K562 (cell line): ENCODE results near the gene PAEP.

Source experiments
- CTCF ChIP-seq, 3 experiments: IDR thresholded peaks in 2 of 3; conservative IDR thresholded peaks in 1 of 3; 2 replicates each; pipeline ENCODE4 v1.5.1; 2011 to 2012; ENCODE audit warnings: low read length in 3 of 3, mild to moderate bottlenecking in 3 of 3, control low read depth in 2 of 3, improper control_type of control experiment in 1 of 3, inconsistent platforms in 1 of 3, low read depth in 1 of 3, mixed read lengths in 1 of 3, moderate library complexity in 1 of 3; ENCODE audit not compliant: insufficient read depth in 2 of 3
- E2F4 ChIP-seq: sonication (generic); formaldehyde crosslinking; IDR thresholded peaks from 2 replicates; pipeline ENCODE4 v1.8.0; 2022; ENCODE audit warnings: mild to moderate bottlenecking, low read depth, missing genetic modification reagents
- EHMT2 ChIP-seq: fragments of 450-650 bp; IDR thresholded peaks from 2 replicates; pipeline ENCODE4 v1.6.1; 2018; ENCODE audit warnings: antibody characterized with exemption
- IRF2 ChIP-seq: sonication (generic); formaldehyde crosslinking; IDR thresholded peaks from 2 replicates; pipeline ENCODE4 v1.8.1; 2022; ENCODE audit warnings: mild to moderate bottlenecking, missing genetic modification reagents
- MAX ChIP-seq: sonication (generic); formaldehyde crosslinking; IDR thresholded peaks from 2 replicates; pipeline ENCODE4 v1.9.0; 2022; ENCODE audit warnings: mild to moderate bottlenecking, missing genetic modification reagents
- MTF1 ChIP-seq: fragments of 250-450 bp; sonication (Bioruptor Pico); IDR thresholded peaks from 2 replicates; pipeline ENCODE4 v1.9.0; 2021; ENCODE audit warnings: moderate library complexity, mild to moderate bottlenecking, inconsistent platforms, borderline replicate concordance
- PHF20 ChIP-seq: fragments of 450-650 bp; IDR thresholded peaks from 2 replicates; pipeline ENCODE4 v1.6.1; 2018; ENCODE audit not compliant: partially characterized antibody
- POLR2A ChIP-seq: fragments of 450-650 bp; conservative IDR thresholded peaks from 2 replicates; pipeline ENCODE4 v1.6.1; 2016
- PREB ChIP-seq: sonication (generic); formaldehyde crosslinking; IDR thresholded peaks from 2 replicates; pipeline ENCODE4 v1.8.1; 2023; ENCODE audit warnings: mild to moderate bottlenecking, missing genetic modification reagents
- RFX5 ChIP-seq: IDR thresholded peaks from 2 replicates; pipeline ENCODE4 v1.6.1; 2011; ENCODE audit warnings: low read depth, mild to moderate bottlenecking, improper control_type of control experiment, low read length
- TBL1XR1 ChIP-seq, 2 experiments: IDR thresholded peaks; 2 replicates each; pipeline ENCODE4 v1.6.1; 2012; ENCODE audit warnings: improper control_type of control experiment in 2 of 2, low read length in 2 of 2, mild to moderate bottlenecking in 1 of 2
- TRIM28 ChIP-seq: fragments of 450-650 bp; IDR thresholded peaks from 2 replicates; pipeline ENCODE4 v1.6.1; 2017
- YY1 ChIP-seq, 3 experiments: IDR thresholded peaks; 2 replicates each; pipeline ENCODE4 v1.6.1; 2011; ENCODE audit warnings: low read length in 2 of 3, mild to moderate bottlenecking in 2 of 3, moderate library complexity in 2 of 3, borderline replicate concordance in 1 of 3, control low read depth in 1 of 3, low read depth in 1 of 3; ENCODE audit not compliant: insufficient read depth in 3 of 3, insufficient replicate concordance in 2 of 3, control insufficient read depth in 1 of 3, insufficient read length in 1 of 3; ENCODE audit errors: extremely low read depth in 1 of 3

- TF ChIP-seq PREB (CRISPR knock-in tag), result no peak
- no peak for TF ChIP-seq PHF20
- TF ChIP-seq E2F4 (CRISPR knock-in tag), result no peak
- TF ChIP-seq POLR2A, result no peak
- TF ChIP-seq TRIM28, result no peak
- TF ChIP-seq EHMT2, result no peak
- no peak for TF ChIP-seq MAX
- TF ChIP-seq RFX5, result no peak
- no peak for TF ChIP-seq TBL1XR1 (IDR thresholded peaks at IDR 0.05; ENCODE audit: low read length in 2 of 2)
- TF ChIP-seq MTF1 (CRISPR knock-in tag), result no peak
- TF ChIP-seq YY1 (IDR thresholded peaks at IDR 0.05; ENCODE audit: borderline replicate concordance in 1 of 3, control insufficient read depth in 1 of 3, extremely low read depth in 1 of 3, insufficient read depth in 3 of 3, insufficient read length in 1 of 3, insufficient replicate concordance in 2 of 3, low read depth in 1 of 3, low read length in 2 of 3), result no peak
- no peak for TF ChIP-seq IRF2 (CRISPR knock-in tag)
- TF ChIP-seq CTCF (IDR thresholded peaks at IDR 0.05 in 2 of 3, conservative IDR thresholded peaks at IDR 0.05 in 1 of 3; ENCODE audit: insufficient read depth in 2 of 3, low read depth in 1 of 3, low read length in 3 of 3), result no peak
Observed at GRCh38 chr9:135570456-135570855, 8.9 kb downstream of the PAEP start.
